PC-3 (cell line): ENCODE measurements around the gene LIPJ. TPM values are rescaled to one million over a fixed set of nuclear protein-coding genes. Genes with fewer than 3 reads are reported as not detected.

Experiments
- ATAC-seq: fragments of 200-7000 bp; cut with Tn5 transposase; 2 replicates; pipeline ENCODE4 v1.9.1; 2020; ENCODE audit warnings: mild to moderate bottlenecking, moderate library complexity
- BruUV-seq: library from RNA; stranded (reverse); fragments of 400-500 nt; replicated peaks from 2 replicates; lab custom pipeline; 2021; lab: Mats Ljungman, UMichigan
- CTCF ChIA-PET: fragments of 300-600 bp; sonication (Branson Sonifier 250); formaldehyde crosslinking; loops from one replicate; lab custom pipeline; 2022; ENCODE audit warnings: antibody characterized with exemption; lab: Charles Lee
- POLR2A ChIA-PET: fragments of 300-600 bp; sonication (Branson Sonifier 250); formaldehyde crosslinking; loops from one replicate; lab custom pipeline; 2022; ENCODE audit warnings: antibody characterized with exemption; ENCODE audit not compliant: unreplicated experiment; lab: Charles Lee
- DNase-seq: peaks from one replicate; pipeline ENCODE4 v3.0.0-alpha.2; 2015
- H2AFZ ChIP-seq: fragments of 300-600 bp; sonication (generic); 2 replicates; pipeline ENCODE4 v1.6.0; 2016; ENCODE audit warnings: antibody characterized with exemption, low read length
- H3F3A ChIP-seq: fragments of 300-600 bp; sonication (generic); one replicate; pipeline ENCODE4 v1.6.0; 2017; ENCODE audit warnings: antibody characterized with exemption, low read length, control low read depth, mild to moderate bottlenecking; ENCODE audit not compliant: unreplicated experiment
- H3K27ac ChIP-seq: fragments of 300-600 bp; sonication (generic); 2 replicates; pipeline ENCODE4 v1.5.1; 2016; ENCODE audit warnings: mild to moderate bottlenecking, low read length
- H3K27me3 ChIP-seq: fragments of 300-600 bp; sonication (generic); 2 replicates; pipeline ENCODE4 v1.6.1; 2016; ENCODE audit warnings: low read length, mixed read lengths
- H3K36me3 ChIP-seq: fragments of 300-600 bp; sonication (generic); 2 replicates; pipeline ENCODE4 v1.6.1; 2016; ENCODE audit warnings: low read depth, mixed run types, low read length, mixed read lengths
- H3K4me1 ChIP-seq: fragments of 300-600 bp; sonication (generic); 2 replicates; pipeline ENCODE4 v1.5.1; 2016; ENCODE audit warnings: low read length; ENCODE audit not compliant: insufficient read depth
- H3K4me2 ChIP-seq: fragments of 300-600 bp; sonication (generic); 2 replicates; pipeline ENCODE4 v1.6.0; 2016; ENCODE audit warnings: low read length
- H3K4me3 ChIP-seq: fragments of 300-600 bp; sonication (generic); 2 replicates; pipeline ENCODE4 v1.5.1; 2016; ENCODE audit warnings: mild to moderate bottlenecking, low read length, mixed read lengths
- H3K79me2 ChIP-seq: fragments of 300-600 bp; sonication (generic); 2 replicates; pipeline ENCODE4 v1.6.1; 2017; ENCODE audit warnings: low read length, mixed read lengths
- H3K9ac ChIP-seq: fragments of 300-600 bp; sonication (generic); 2 replicates; pipeline ENCODE4 v1.6.0; 2016; ENCODE audit warnings: mild to moderate bottlenecking, low read length
- H3K9me2 ChIP-seq: fragments of 300-600 bp; sonication (generic); replicated peaks from 2 replicates; pipeline ENCODE4 v1.6.1; 2016; ENCODE audit warnings: mixed run types, low read length, mixed read lengths
- H3K9me3 ChIP-seq: fragments of 300-600 bp; sonication (generic); 2 replicates; pipeline ENCODE4 v1.6.1; 2016; ENCODE audit warnings: low read length, mixed read lengths
- H4K20me1 ChIP-seq: fragments of 300-600 bp; sonication (generic); 2 replicates; pipeline ENCODE4 v1.6.1; 2016; ENCODE audit warnings: low read length, mixed read lengths
- EZH2 ChIP-seq: fragments of 300-600 bp; sonication (generic); IDR thresholded peaks from one replicate; pipeline ENCODE4 v1.6.1; 2017; ENCODE audit warnings: antibody characterized with exemption, mild to moderate bottlenecking, low read length; ENCODE audit not compliant: unreplicated experiment
- EZH2phosphoT487 ChIP-seq: fragments of 300-600 bp; sonication (generic); IDR thresholded peaks from 2 replicates; pipeline ENCODE4 v1.6.1; 2018; ENCODE audit warnings: mild to moderate bottlenecking, antibody characterized with exemption, low read length, borderline replicate concordance
- intact Hi-C: fragments of 100-400 bp; cut with micrococcal nuclease; formaldehyde crosslinking; loops from 2 replicates; pipeline ENCODE4 v1.9.0; 2023
- total RNA-seq: library from RNA; depleted of rRNA; stranded (reverse); fragments of >200 nt; gene quantifications from 2 replicates; pipeline ENCODE4 v1.2.3, GENCODE V29; 2014
- TF ChIP-seq, protein P1 (sequence below): fragments of 300-600 bp; sonication (generic); conservative IDR thresholded peaks from 2 replicates; pipeline ENCODE4 v1.5.1; 2017; ENCODE audit warnings: antibody characterized with exemption, low read depth, mild to moderate bottlenecking, low read length

LIPJ gene
- total RNA-seq, 1 experiment from 2014 or later = not detected

DNA sequence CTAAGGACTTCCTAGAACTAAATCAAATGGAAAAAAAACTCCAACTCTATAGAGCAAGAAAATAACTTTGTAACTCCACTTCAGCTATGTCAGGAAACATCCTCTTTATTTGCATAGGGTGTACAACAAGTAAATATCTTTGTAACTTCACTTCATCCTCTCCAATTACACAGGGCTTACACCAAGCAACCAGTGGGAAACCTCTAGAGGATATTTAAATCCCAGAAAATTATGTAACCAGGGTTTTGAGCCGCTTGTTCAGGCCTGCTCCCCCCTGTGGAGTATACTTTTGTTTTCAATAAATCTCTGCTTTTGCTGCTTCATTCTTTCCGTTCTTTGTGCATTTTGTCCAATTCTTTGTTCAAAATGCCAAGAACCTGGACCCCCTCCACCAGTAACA is 22.2 kb downstream of the LIPJ start:
- Histone ChIP-seq H3K9ac (no peak overlapping the region), H3K79me2 (no peaks in the 10 kb centered on the region), H4K20me1 (no peaks in the 10 kb centered on the region), H3F3A (no peaks in the 10 kb centered on the region), H3K36me3 (no peaks in the 10 kb centered on the region), H3K9me2 (no peaks in the 10 kb centered on the region), H3K4me1 (no peaks in the 10 kb centered on the region), H3K27me3 (no peaks in the 10 kb centered on the region), H3K4me3 (no peak overlapping the region), H2AFZ (no peak overlapping the region), H3K4me2 (no peak overlapping the region), H3K9me3 (no peaks in the 10 kb centered on the region), H3K27ac (no peak overlapping the region)
- BruUV-seq = no TSS peak
- intact Hi-C loops = no loop called here
- ChIA-PET CTCF (no interaction called here), POLR2A (no interaction called here)
- ATAC-seq = no peak
- TF ChIP-seq EZH2 (no peak), EZH2phosphoT487 (no peak)
- TF ChIP-seq, protein P1, sequence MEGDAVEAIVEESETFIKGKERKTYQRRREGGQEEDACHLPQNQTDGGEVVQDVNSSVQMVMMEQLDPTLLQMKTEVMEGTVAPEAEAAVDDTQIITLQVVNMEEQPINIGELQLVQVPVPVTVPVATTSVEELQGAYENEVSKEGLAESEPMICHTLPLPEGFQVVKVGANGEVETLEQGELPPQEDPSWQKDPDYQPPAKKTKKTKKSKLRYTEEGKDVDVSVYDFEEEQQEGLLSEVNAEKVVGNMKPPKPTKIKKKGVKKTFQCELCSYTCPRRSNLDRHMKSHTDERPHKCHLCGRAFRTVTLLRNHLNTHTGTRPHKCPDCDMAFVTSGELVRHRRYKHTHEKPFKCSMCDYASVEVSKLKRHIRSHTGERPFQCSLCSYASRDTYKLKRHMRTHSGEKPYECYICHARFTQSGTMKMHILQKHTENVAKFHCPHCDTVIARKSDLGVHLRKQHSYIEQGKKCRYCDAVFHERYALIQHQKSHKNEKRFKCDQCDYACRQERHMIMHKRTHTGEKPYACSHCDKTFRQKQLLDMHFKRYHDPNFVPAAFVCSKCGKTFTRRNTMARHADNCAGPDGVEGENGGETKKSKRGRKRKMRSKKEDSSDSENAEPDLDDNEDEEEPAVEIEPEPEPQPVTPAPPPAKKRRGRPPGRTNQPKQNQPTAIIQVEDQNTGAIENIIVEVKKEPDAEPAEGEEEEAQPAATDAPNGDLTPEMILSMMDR = no peak
- no peak for DNase-seq

DNA sequence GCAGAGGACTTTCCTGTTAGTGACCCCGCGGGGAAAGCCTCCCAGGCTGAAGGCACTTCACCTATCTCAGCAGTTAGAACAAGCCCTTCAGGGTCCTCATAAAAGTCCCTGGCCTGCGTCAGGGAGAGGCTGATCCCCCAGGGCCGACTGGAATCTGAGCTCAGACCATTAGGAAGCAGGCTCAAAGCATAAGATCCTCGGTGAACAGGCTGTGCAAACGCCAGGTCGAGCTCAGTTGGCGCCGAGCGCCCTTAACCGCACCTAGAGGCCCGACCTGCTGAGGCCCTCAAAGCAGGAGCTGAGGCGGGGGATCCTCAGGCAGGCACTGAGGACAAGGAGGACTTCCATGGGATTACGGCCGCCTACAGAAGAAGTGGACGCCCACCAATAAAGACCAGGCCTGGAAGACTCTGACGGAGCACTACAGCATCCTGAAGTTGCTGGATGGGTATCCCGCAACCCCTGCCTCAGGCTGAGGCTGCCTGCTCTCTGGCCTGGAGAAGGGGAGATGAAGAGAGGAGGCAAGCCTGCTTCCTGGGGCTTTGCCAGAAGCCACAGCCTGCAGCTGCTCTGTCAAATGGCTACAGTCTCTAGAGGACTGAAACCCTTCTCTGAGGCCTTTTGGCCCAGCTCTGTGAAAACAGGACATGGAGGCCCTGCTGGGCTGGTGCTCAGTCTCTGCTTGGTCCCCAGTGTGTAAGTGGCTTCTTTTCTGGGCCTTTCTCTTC is 29.9 kb downstream of the LIPJ start:
- Histone ChIP-seq H3K9ac (no peak overlapping the region), H3K36me3 (no peaks in the 10 kb centered on the region), H4K20me1 (no peaks in the 10 kb centered on the region), H3K79me2 (no peaks in the 10 kb centered on the region), H3K27ac (no peak overlapping the region), H3K27me3 (no peaks in the 10 kb centered on the region), H3K9me3 (no peaks in the 10 kb centered on the region), H3K4me2 (no peak overlapping the region), H3K9me2 (no peaks in the 10 kb centered on the region), H3F3A (no peaks in the 10 kb centered on the region), H3K4me1 (no peaks in the 10 kb centered on the region), H2AFZ (no peak overlapping the region), H3K4me3 (no peak overlapping the region)
- no TSS peak for BruUV-seq
- DNase-seq = no peak
- intact Hi-C loops = no loop called here
- TF ChIP-seq EZH2 (no peak), EZH2phosphoT487 (no peak)
- TF ChIP-seq, protein P1 = no peak
- ATAC-seq = no peak
- ChIA-PET CTCF (no interaction called here), POLR2A (no interaction called here)

DNA sequence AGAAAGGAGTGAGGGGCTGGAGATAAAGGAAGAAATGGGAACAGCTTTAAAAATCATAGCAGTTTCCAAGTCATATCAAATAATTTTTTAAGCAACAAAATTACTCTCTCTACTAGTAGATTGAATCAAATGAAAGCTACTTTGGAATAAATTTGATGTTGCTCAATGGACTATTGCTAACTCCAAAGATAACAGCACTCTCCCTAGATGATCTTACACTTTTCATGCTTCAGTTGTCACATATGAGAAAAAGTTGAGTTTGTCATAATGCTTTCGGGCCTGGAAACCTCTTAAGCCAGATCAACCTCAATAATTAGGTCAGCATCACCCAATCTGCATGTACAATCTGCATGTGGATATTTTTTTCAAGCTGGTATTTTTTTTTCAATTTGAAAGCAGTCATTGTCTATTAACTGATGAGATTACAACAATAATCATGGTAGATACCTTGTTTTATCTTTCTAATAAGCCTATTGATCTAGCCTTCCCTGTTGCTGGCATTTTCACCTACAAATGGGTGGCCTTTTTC is 31.3 kb downstream of the LIPJ start:
- H4K20me1 ChIP-seq = no peaks in the 10 kb centered on the region
- no TSS peak for BruUV-seq
- CTCF ChIA-PET = no interaction called here
- TF ChIP-seq EZH2 (no peak), EZH2phosphoT487 (no peak)
- TF ChIP-seq, protein P1 = no peak
- H3K4me3 ChIP-seq = no peak overlapping the region
- H3K4me1 ChIP-seq = no peaks in the 10 kb centered on the region
- H3K79me2 ChIP-seq = no peaks in the 10 kb centered on the region
- no peaks in the 10 kb centered on the region for H3K27me3 ChIP-seq
- intact Hi-C loops = no loop called here
- no peak overlapping the region for H3K9ac ChIP-seq
- POLR2A ChIA-PET = no interaction called here
- no peak overlapping the region for H3K27ac ChIP-seq
- H3K9me2 ChIP-seq = no peaks in the 10 kb centered on the region
- H2AFZ ChIP-seq = no peak overlapping the region
- no peaks in the 10 kb centered on the region for H3K9me3 ChIP-seq
- DNase-seq (no peak), ATAC-seq (no peak)
- no peaks in the 10 kb centered on the region for H3F3A ChIP-seq
- H3K36me3 ChIP-seq = no peaks in the 10 kb centered on the region
- no peak overlapping the region for H3K4me2 ChIP-seq
